ENCODE results near the gene LMO4.

Gene LMO4, protein sequence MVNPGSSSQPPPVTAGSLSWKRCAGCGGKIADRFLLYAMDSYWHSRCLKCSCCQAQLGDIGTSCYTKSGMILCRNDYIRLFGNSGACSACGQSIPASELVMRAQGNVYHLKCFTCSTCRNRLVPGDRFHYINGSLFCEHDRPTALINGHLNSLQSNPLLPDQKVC

DNA sequence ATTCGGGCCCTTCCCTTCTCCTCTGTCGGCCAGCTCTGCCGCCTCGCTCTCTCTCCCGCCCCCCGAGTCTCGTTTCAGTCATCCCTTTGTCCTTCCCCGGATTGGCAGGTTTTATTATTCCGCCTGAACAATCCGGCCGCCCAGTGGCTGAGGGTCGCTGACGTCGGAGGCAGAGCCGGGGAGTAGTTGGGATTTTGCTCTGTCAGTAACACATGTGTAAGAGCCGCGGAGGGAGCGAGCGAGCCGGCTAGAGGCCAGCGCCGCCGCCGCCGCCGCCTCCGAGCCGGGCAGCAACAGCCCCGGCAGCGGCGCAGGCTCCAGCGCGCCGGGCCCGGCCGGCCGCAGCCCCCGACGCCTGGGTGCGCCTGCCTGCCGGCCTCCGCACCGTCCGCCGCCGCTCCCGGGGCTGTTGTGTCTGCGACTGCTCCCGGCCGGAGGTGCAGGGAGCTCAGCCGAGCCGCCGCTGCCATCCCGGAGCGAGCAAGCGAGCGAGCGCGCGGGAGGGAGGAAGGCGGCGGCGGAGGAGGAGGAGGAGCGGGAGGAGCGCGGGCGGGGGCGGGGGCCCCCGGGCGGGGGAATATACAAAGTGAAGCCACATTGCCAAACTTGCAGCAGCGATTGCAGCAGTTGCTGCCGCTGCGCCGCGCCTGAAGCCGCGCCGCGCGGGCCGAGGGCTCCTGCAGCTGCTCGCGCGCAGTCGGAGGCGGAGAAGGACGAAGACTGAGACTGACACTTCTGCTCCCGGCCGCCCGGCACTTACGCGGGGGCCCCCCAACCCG lies at the start of gene LMO4:
Gene LMO4 (plus strand): TSS at position 609 of the 779 bp plus-strand sequence. CDS start 3,136 bp downstream, outside the sequence.
- peak; percentile 86 to 97 for DNase-seq (ENCODE audit: low read depth in 1 of 2, low spot score in 1 of 2)
- in situ Hi-C loops (cut with HindIII; ENCODE audit: low pct_unique_long_range_greater_than_20kb, low sequenced_read_pairs), result no loop called here
- TF ChIP-seq JUND (IDR thresholded peaks at IDR 0.05; ENCODE audit: low read depth), result no peak

DNA sequence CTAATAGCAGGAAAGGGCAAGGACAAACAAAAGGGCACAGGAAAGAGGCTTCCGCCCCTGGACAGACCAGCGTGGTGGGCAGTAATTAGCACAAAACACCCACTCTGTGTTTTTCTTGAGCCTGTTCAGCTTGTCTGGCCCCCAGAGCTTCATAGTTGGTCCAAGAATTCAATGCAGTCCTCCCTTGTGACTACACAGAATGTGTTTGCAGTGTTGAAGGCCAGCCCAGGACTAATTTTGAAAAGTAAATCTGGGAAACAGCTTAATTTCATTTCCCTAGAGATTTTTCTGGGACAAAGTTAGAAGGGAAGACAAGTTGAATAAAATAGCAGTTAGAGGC lies 49.2 kb upstream of the LMO4 start:
- no peak for TF ChIP-seq JUND (IDR thresholded peaks at IDR 0.05; ENCODE audit: low read depth)
- no peak for DNase-seq (ENCODE audit: low read depth in 1 of 2, low spot score in 1 of 2)
- in situ Hi-C loops (cut with HindIII; ENCODE audit: low pct_unique_long_range_greater_than_20kb, low sequenced_read_pairs), result no loop called here

DNA sequence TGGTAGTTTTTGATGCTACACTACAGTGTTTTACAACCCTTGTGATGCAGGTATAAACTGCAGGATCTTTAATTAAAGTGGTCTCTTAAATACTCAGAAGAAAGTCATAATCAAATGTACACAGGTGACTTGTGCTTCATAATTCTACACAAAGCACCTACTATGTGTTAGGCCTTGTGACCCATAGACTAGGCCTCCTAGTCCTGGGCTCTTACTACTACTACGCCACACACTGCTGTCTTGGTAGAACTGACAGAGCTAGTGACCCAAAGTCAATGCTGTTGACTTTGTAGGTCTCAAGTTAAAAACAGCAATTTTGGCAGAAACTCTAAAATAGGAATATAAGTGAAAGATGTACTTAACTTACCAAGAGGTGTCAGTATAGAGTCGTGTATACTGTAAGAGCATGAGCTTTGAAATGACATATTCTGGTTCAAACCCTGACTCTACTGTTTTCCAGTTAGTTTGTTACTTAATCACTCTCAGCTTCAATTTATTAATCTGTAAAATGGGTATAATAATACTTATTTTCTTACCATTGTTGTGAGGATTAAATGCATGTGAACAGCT lies 48.6 kb upstream of the LMO4 start:
- in situ Hi-C loops (cut with HindIII; ENCODE audit: low pct_unique_long_range_greater_than_20kb, low sequenced_read_pairs), result no loop called here
- no peak for TF ChIP-seq JUND (IDR thresholded peaks at IDR 0.05; ENCODE audit: low read depth)
- DNase-seq (ENCODE audit: low read depth in 1 of 2, low spot score in 1 of 2), result peak in 1 of 2 experiments; percentile 12

DNA sequence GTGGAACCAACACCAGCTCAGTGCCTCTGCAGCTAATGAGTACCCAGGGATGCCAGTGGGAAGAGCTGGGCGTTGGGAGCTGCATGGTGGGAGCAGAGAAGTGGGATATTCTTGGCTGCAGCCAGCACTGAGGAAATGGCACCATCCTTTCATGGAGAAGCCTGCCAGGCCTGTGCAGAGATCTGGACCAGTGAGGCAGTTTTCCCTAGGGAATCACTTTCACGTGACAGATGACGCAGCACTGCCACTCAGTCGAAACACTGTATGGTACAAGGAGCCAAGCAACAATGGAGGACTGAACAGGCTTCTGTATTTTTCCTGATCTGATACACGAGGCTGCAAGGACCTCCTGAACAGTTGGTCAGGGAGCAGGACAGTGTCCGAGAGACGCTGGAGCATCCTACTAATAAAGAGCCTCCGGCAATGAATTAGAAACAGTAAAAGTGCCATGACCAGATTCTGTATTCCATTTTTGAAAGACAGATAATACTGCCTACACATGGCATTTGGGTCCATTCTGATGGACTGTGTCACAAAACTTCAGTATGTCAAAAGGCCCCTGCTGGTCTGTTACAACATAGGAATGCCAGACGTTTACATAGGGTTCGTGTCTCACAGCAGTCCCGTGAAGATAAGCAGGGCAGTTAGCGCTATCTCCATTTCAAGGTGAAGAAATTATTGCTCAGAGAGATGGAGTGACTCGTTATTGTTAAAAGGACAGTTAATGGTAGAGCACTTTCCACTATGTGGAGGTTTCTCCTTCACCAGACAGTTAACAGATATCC lies 44.0 kb upstream of the LMO4 start:
- no peak for TF ChIP-seq JUND (IDR thresholded peaks at IDR 0.05; ENCODE audit: low read depth)
- in situ Hi-C loops (cut with HindIII; ENCODE audit: low pct_unique_long_range_greater_than_20kb, low sequenced_read_pairs), result no loop called here
- no peak for DNase-seq (ENCODE audit: low read depth in 1 of 2, low spot score in 1 of 2)

DNA sequence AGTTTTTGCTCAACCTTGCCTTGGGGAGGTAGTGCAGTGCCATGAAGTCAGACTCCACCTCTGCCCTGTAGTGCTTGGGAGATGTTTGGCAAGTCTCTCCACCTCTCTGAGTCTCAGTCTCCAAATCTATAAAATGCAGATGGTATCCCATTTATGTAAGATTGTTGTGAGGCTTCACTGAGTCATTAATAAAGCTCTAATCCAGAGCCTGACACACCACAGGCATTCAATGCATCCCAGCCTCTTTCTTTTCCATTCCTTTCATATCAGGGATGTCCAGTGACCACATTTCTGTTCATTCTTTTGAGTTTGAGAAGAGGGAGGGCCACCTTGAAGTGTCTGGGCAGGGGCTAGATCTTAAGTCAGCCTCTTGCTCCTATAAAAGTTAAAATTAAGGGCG lies 37.6 kb upstream of the LMO4 start:
- in situ Hi-C loops (cut with HindIII; ENCODE audit: low pct_unique_long_range_greater_than_20kb, low sequenced_read_pairs), result no loop called here
- no peak for TF ChIP-seq JUND (IDR thresholded peaks at IDR 0.05; ENCODE audit: low read depth)
- DNase-seq (ENCODE audit: low read depth in 1 of 2, low spot score in 1 of 2), result no peak

DNA sequence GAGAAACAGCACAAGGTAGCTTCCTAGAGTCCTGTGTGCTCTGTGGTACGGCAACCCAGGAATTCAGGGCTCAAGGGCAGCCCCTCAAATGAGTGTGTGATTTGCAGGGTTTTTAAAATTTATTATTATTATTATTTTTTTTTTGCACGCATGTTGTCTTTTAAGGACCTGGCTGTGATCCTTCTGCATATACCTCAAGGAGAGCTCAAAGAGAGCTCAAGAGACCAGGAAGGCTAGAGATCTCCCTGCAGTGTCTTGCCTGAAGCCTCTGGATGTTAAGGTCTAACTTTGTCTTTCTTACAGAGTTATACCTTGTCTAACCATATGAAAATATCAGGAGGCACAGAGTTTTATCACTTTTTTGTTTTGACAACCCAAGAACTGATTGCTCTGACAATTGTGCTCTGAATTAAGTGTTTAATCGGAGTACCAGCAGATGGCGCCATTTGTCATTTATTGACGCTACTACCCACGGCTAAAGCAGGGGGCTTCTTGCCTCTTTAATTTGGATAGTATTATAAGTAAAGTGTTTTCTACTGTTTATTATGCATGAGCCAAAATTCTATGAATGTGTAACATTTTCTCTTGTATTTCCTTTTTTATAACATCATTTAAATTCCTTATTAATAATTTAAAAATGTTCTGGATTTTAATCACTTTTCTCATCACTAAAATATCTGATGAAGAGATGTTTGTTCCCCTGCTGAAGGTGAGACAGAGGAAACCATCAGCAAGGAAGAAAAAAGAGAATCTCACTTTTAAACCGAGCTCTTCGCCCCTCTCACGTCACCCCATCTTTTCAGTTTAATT lies 35.8 kb upstream of the LMO4 start:
- no peak for TF ChIP-seq JUND (IDR thresholded peaks at IDR 0.05; ENCODE audit: low read depth)
- peak in 1 of 2 experiments; percentile 62 for DNase-seq (ENCODE audit: low read depth in 1 of 2, low spot score in 1 of 2)
- in situ Hi-C loops (cut with HindIII; ENCODE audit: low pct_unique_long_range_greater_than_20kb, low sequenced_read_pairs), result no loop called here

DNA sequence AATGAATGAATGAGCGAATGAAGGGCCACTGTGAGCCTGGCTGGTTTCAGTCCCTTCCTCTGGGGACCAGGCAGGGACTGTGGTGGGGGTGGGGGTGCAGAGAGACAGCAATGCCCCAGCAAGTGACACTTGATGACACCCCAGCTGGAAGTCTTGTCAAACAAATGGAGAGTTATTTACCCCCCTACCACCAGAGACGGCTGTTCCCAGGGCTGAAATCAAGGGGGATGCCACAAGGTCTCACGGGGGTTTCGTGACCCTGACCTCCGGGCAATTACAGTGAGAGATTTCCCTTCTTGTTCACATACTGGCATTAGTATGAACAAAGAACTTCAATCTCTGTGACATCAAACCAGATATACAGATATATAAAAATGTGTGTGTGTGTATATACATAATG lies 34.0 kb upstream of the LMO4 start:
- in situ Hi-C loops (cut with HindIII; ENCODE audit: low pct_unique_long_range_greater_than_20kb, low sequenced_read_pairs), result no loop called here
- TF ChIP-seq JUND (IDR thresholded peaks at IDR 0.05; ENCODE audit: low read depth), result no peak
- no peak for DNase-seq (ENCODE audit: low read depth in 1 of 2, low spot score in 1 of 2)

DNA sequence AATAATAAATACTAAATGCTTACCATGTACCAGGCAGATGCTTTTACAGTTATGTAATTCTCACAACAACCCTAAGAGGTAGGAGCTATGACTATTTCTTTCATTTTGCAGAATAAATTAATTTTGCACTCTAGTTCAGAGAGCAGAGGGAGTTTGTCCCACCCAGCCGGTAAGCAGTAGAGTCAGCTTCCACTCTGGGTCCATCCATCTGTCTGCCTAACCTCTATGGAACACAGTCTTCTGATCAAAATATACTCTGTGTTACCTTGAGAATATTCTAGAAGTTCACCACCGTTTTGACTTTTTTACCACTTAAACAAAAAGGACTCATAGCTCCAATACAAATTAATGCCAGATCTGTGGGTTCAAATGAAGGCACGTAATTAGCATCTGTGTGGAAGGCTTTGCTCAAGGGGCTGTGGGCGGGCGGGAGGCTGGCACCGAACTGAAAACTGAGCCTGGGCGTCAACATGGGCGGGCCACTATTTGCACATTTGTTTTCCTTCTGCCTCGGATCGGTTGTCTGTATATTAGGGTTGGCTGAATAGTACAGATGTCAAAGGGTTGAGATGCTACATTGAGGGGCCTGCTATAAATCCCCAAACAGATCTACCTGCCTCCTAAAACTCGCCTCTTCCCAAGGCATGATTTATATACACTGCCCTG lies 33.1 kb upstream of the LMO4 start:
- in situ Hi-C loops (cut with HindIII; ENCODE audit: low pct_unique_long_range_greater_than_20kb, low sequenced_read_pairs), result no loop called here
- DNase-seq (ENCODE audit: low read depth in 1 of 2, low spot score in 1 of 2), result peak in 1 of 2 experiments; percentile 2
- no peak for TF ChIP-seq JUND (IDR thresholded peaks at IDR 0.05; ENCODE audit: low read depth)

DNA sequence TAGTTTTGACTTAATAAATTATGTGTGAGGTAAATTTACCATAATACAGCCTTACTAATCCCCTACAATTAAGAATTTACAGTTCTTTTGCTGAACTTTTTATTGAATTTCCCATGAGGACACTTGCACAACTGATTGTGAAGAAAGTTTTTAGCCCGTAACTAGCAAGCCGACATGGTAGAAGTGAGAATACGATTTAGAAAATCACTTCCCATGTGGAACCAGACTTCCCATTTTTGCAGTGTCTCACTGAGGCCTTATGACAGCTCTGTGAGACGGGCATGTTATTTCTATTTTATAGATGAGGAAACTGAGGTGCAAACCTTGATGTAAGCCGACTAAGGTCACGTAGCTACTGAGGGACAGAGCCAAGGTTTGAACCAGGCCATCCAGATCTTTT lies 32.5 kb upstream of the LMO4 start:
- TF ChIP-seq JUND (IDR thresholded peaks at IDR 0.05; ENCODE audit: low read depth), result no peak
- in situ Hi-C loops (cut with HindIII; ENCODE audit: low pct_unique_long_range_greater_than_20kb, low sequenced_read_pairs), result no loop called here
- DNase-seq (ENCODE audit: low read depth in 1 of 2, low spot score in 1 of 2), result no peak

DNA sequence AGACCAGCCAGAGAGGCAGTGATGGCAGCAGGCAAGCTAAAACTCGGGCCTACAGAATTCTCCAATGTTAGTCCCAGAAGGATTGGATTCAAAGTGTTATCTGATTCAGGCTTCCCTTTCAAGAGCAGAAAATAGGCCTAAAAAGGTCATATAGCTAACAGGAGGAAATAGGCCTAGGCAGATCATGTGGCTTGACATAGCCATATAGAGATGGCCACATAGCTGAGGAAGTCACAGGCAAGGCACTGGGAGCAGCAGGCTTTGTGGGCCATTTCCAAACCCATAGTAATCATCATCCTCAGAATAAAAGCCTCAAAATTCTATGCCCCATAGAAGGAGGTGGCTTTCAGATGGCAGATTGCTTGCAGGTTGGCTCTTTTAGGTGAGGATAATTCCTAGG lies 29.0 kb upstream of the LMO4 start:
- TF ChIP-seq JUND (IDR thresholded peaks at IDR 0.05; ENCODE audit: low read depth), result no peak
- in situ Hi-C loops (cut with HindIII; ENCODE audit: low pct_unique_long_range_greater_than_20kb, low sequenced_read_pairs), result no loop called here
- DNase-seq (ENCODE audit: low read depth in 1 of 2, low spot score in 1 of 2), result no peak

DNA sequence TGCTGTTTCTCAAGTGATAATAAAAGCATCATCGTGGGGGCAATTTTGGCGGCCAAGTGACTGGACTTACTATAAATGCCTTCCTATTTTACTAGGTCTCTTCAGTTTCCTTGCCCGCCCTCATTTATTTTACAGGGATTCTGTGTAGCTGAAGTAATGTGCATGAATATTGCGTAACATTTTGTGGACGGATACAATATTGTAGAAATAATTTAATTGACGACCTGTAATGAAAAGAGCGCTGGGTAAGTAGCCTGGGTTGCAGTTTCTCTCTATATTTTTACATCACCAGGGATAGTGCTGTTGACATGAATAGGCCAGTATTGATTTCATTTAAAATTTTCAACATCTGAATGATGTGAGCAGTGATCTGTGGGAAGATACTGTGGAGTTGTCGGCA lies 28.1 kb upstream of the LMO4 start:
- TF ChIP-seq JUND (IDR thresholded peaks at IDR 0.05; ENCODE audit: low read depth), result no peak

DNA sequence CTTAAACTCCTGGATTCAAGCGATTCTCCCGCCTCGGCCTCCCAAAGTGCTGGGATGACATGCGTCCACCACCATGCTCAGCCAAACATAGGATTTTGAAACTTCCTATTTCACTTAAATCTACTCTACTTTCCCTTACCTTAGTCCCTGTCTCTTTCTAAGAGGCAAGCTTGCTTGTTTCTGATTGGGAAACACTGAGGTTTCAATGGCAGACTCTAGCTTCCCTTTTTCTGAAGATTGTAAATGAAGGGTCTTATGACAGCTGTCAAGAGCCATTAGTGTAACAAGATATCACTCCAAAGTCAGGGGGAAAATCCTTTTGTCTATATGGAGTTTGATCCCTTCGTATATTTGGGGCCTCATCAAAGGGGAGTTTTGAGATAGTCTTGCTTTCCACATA lies 23.5 kb upstream of the LMO4 start:
- no peak for DNase-seq (ENCODE audit: low read depth in 1 of 2, low spot score in 1 of 2)
- in situ Hi-C loops (cut with HindIII; ENCODE audit: low pct_unique_long_range_greater_than_20kb, low sequenced_read_pairs), result no loop called here
- no peak for TF ChIP-seq JUND (IDR thresholded peaks at IDR 0.05; ENCODE audit: low read depth)

More for the DNA sequence above, 28.1 kb upstream of the LMO4 start:
- in situ Hi-C loops (cut with HindIII; ENCODE audit: low pct_unique_long_range_greater_than_20kb, low sequenced_read_pairs), result no loop called here
- DNase-seq (ENCODE audit: low read depth in 1 of 2, low spot score in 1 of 2), result no peak
